ENCODE data around the gene MAP6D1.
A peak's percentile ranks its signal among the peaks of the same experiment; 100 is the strongest.

The MAP6D1 gene

DNA sequence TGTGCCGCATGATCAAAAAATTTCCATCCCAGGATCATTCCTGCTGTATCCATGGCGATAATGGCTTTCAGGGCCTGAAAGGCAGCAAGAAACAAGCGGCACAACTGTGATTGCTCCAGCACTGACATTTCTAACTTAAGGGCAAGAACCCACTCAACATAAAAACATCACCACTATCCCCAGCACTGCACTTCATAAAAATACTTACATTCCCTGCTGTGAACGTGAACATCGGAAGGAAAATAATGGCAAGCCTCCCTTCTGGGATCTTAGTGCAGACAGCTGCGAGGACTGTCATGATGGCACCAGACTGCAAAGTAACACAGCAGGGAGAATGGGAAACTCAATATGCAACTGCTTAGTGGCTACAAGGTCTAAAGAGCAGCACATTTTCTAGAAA lies 8.1 kb upstream of the MAP6D1 start:
- DNase-seq, result no peak
- TF ChIP-seq GATA1 (IDR thresholded peaks at IDR 0.05; ENCODE audit: low read depth, low read length) (no peak), POLR2A (IDR thresholded peaks at IDR 0.05; ENCODE audit: low read length) (no peak)

GRCh38 chr3:183830187-183830586 lies 4.8 kb upstream of the MAP6D1 start:
- TF ChIP-seq POLR2A (IDR thresholded peaks at IDR 0.05; ENCODE audit: low read length), result no peak
- TF ChIP-seq GATA1 (IDR thresholded peaks at IDR 0.05; ENCODE audit: low read depth, low read length), result no peak

GRCh38 chr3:183829466-183829865 lies 4.1 kb upstream of the MAP6D1 start:
- TF ChIP-seq POLR2A (IDR thresholded peaks at IDR 0.05; ENCODE audit: low read length) (no peak), GATA1 (IDR thresholded peaks at IDR 0.05; ENCODE audit: low read depth, low read length) (no peak)
- no peak for DNase-seq

More at GRCh38 chr3:183830187-183830586, 4.8 kb upstream of the MAP6D1 start:
- no peak for DNase-seq

GRCh38 chr3:183828538-183828870 lies 3.1 kb upstream of the MAP6D1 start:
- TF ChIP-seq POLR2A (IDR thresholded peaks at IDR 0.05; ENCODE audit: low read length) (no peak), GATA1 (IDR thresholded peaks at IDR 0.05; ENCODE audit: low read depth, low read length) (no peak)
- no peak for DNase-seq

DNA sequence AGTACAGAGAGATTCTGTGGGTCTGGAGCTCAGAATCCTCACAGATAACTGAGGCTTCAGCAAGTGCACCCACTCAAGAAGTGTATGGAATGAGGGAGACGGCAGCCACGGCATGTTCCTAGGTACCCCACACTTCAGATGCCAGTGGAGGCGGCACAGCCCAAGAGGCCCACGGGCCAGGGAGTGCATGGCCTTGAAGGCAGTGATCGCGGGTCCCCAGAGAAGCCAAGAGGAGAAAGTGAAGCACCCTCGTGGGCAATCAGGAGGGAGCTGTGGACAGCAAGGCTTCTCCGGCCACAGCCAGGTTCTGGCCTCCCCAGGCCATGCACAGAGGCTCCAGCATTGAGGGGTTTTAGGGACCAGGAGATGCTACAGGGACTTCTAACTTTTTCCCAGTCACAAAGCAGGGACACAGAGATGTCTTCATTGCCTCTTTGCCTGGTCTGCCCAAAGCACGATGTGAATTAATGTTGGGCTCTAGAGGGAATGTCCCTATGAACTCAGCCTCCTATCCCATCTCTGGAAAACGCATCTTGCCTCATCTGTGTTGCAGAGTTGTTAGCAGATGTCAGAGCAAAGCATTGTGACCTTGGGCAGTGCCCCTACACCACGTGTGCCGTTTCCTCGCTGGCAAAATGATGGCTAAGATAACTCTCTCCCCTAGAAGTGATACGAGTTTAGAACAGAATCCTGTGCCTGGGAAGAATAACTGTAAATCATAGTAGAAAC lies 2.6 kb upstream of the MAP6D1 start:
- no peak for DNase-seq
- no peak for TF ChIP-seq POLR2A (IDR thresholded peaks at IDR 0.05; ENCODE audit: low read length)
- TF ChIP-seq GATA1 (IDR thresholded peaks at IDR 0.05; ENCODE audit: low read depth, low read length), result no peak

DNA sequence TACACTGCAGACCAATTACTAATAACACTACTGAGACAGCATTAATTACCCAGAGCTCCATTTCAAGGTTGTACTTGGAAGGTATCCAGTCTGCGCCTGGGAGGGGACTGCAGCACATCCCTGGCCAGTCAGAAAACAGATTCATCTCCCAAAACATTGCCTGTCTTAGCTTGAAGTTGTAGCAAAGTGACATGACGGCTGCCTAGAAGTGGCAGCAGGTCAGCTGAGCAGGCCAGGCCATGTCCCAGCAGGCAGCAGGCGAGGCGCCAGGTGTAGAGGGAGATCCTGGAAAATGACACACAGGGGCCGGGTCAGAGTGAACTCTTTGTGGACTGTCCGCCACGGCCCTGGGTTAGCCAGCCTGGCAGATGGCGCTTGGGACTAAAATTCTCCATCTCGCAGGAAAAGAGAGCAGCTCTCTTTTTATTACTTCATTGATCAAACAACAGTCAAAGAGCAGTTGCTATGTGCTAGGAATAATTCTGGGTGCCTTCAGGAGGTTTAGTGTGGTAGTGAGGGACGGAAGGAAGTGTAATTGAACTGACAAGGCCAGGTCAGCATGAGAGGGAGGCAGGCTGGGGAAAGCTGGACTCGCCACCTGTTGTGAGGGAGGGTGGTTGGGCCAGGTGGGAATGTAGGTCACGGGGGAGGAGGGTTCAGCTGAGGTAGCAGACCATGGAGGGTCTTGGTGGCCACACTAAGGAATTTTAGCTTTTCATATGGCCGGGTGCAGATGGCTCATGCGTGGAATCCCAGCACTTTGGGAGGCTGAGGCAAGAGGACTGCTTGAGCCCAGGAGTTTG lies 1.3 kb upstream of the MAP6D1 start:
- TF ChIP-seq GATA1 (IDR thresholded peaks at IDR 0.05; ENCODE audit: low read depth, low read length) (no peak), POLR2A (IDR thresholded peaks at IDR 0.05; ENCODE audit: low read length) (no peak)

GRCh38 chr3:183824761-183825455 lies 469 bp downstream of the MAP6D1 start:
- TF ChIP-seq POLR2A (IDR thresholded peaks at IDR 0.05; ENCODE audit: low read length) (no peak), GATA1 (IDR thresholded peaks at IDR 0.05; ENCODE audit: low read depth, low read length) (no peak)
- DNase-seq, result peak; percentile 48 to 49

More for the DNA sequence above, 1.3 kb upstream of the MAP6D1 start:
- DNase-seq, result no peak

- DNase-seq, result no peak
Observed at GRCh38 chr3:183823963-183824362, 1.4 kb downstream of the MAP6D1 start.

GRCh38 chr3:183822631-183823030 lies 2.7 kb downstream of the MAP6D1 start:
- TF ChIP-seq GATA1 (IDR thresholded peaks at IDR 0.05; ENCODE audit: low read depth, low read length) (no peak), POLR2A (IDR thresholded peaks at IDR 0.05; ENCODE audit: low read length) (no peak)

More at GRCh38 chr3:183823963-183824362, 1.4 kb downstream of the MAP6D1 start:
- no peak for TF ChIP-seq POLR2A (IDR thresholded peaks at IDR 0.05; ENCODE audit: low read length)
- no peak for TF ChIP-seq GATA1 (IDR thresholded peaks at IDR 0.05; ENCODE audit: low read depth, low read length)

DNA sequence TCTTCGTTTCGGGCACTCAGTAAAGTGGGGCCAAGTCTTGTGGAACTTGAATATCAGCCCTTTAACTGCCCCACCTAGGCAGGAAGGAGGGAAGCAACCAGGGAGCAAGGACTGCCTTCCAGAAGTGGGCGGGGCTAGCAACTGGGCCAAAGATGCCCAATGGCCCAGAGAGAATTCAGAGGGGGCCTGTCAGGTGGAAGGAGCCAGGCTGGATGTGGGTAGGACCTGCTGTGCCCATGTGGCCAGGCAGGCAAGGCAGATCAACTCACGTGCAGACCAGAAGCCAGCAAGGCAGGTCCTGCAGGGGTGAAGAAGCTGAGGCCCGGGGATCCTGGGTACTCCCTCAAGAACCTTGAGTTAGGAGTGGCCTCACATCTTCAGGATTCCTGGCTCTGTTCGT lies 5.5 kb downstream of the MAP6D1 start:
- TF ChIP-seq GATA1 (IDR thresholded peaks at IDR 0.05; ENCODE audit: low read depth, low read length) (no peak), POLR2A (IDR thresholded peaks at IDR 0.05; ENCODE audit: low read length) (no peak)
- no peak for DNase-seq

More at GRCh38 chr3:183822631-183823030, 2.7 kb downstream of the MAP6D1 start:
- no peak for DNase-seq

- DNase-seq, result no peak
- TF ChIP-seq POLR2A (IDR thresholded peaks at IDR 0.05; ENCODE audit: low read length), result no peak
- no peak for TF ChIP-seq GATA1 (IDR thresholded peaks at IDR 0.05; ENCODE audit: low read depth, low read length)
Observed at GRCh38 chr3:183818706-183819624, 6.4 kb downstream of the MAP6D1 start.

- TF ChIP-seq GATA1 (IDR thresholded peaks at IDR 0.05; ENCODE audit: low read depth, low read length) (no peak), POLR2A (IDR thresholded peaks at IDR 0.05; ENCODE audit: low read length) (no peak)
- DNase-seq, result no peak
Observed at GRCh38 chr3:183818041-183818620, 7.2 kb downstream of the MAP6D1 start.

DNA sequence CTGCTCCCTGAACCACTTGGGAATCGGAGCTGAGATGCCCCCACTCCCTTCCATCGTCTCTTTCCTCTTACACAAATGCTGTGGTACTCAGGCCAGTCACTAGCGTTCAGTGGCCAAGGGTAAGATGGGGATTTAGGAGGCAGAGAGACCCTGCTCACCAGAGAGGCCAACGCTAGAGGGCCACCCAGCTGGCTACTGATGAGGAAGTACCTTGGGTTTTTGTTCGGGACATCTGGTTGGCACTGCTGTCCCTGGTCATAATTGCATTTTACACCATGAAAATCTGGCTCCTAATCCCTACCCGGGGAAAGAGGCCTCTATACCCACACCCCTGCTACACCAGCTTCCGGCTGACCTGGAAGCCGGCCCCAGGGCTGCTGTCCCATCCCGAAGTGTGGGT lies 7.7 kb downstream of the MAP6D1 start:
- TF ChIP-seq GATA1 (IDR thresholded peaks at IDR 0.05; ENCODE audit: low read depth, low read length) (no peak), POLR2A (IDR thresholded peaks at IDR 0.05; ENCODE audit: low read length) (no peak)
- DNase-seq, result no peak

Measured in erythroblast (primary cell).